Neural cell (in vitro differentiated cells): ENCODE data around the gene LRRC56.

Source experiments
- CTCF ChIP-seq: fragments of 450-650 bp; IDR thresholded peaks from 2 replicates; pipeline ENCODE4 v1.5.1; 2014; ENCODE audit warnings: antibody characterized with exemption, mild to moderate bottlenecking, moderate library complexity; ENCODE audit not compliant: poor library complexity, severe bottlenecking
- RAD21 ChIP-seq: fragments of 450-650 bp; conservative IDR thresholded peaks from 2 replicates; pipeline ENCODE4 v1.6.1; 2014; ENCODE audit warnings: antibody characterized with exemption, mild to moderate bottlenecking, moderate library complexity

- TF ChIP-seq RAD21 (no peak), CTCF (no peak)
These were observed 42.4 kb upstream of the LRRC56 start for GRCh38 chr11:494761-495536.
